OCI-M1 (cell line): ENCODE data around the gene CTAGE9.
"Not testable (repeated sequence)": the region's sequence is repeated elsewhere in the genome, so short reads cannot be mapped to it uniquely, and the experiment has no call there.

Experiments
- DNase-seq: peaks from one replicate; lab custom pipeline; 2025; lab: John Stamatoyannopoulos, UW

Gene CTAGE9

GRCh38 chr6:131710917-131711316 is at the start of gene CTAGE9:
TSS of gene CTAGE9 (minus strand) at chr6:131711017. CDS start at chr6:131711017, 0 bp downstream.
- not testable (repeated sequence) for DNase-seq

- no peak for DNase-seq
These were observed 48.1 kb upstream of the CTAGE9 start for GRCh38 chr6:131758920-131759319.

- DNase-seq: no peak
These were observed 45.2 kb upstream of the CTAGE9 start for GRCh38 chr6:131756039-131756438.

GRCh38 chr6:131755597-131755996 is 44.8 kb upstream of the CTAGE9 start:
- no peak for DNase-seq

GRCh38 chr6:131754715-131755567 is 44.1 kb upstream of the CTAGE9 start:
- peak; percentile 42 for DNase-seq

- no peak for DNase-seq
These were observed 43.3 kb upstream of the CTAGE9 start for GRCh38 chr6:131754088-131754487.

GRCh38 chr6:131751012-131751715 is 40.3 kb upstream of the CTAGE9 start:
- DNase-seq: not testable (repeated sequence)

GRCh38 chr6:131749023-131749422 is 38.2 kb upstream of the CTAGE9 start:
- DNase-seq: no peak

- no peak for DNase-seq
These were observed 37.1 kb upstream of the CTAGE9 start for GRCh38 chr6:131747821-131748353.

- DNase-seq: no peak
These were observed 34.7 kb upstream of the CTAGE9 start for GRCh38 chr6:131745476-131745875.

GRCh38 chr6:131744432-131745287 is 33.8 kb upstream of the CTAGE9 start:
- DNase-seq: no peak

- DNase-seq: no peak
These were observed 31.0 kb upstream of the CTAGE9 start for GRCh38 chr6:131741688-131742393.

GRCh38 chr6:131740161-131740560 is 29.3 kb upstream of the CTAGE9 start:
- DNase-seq: no peak

GRCh38 chr6:131739136-131739535 is 28.3 kb upstream of the CTAGE9 start:
- no peak for DNase-seq

- no peak for DNase-seq
These were observed 26.0 kb upstream of the CTAGE9 start for GRCh38 chr6:131736811-131737210.

GRCh38 chr6:131736003-131736596 is 25.3 kb upstream of the CTAGE9 start:
- DNase-seq: no peak

GRCh38 chr6:131733376-131734016 is 22.7 kb upstream of the CTAGE9 start:
- no peak for DNase-seq

- DNase-seq: no peak
These were observed 20.4 kb upstream of the CTAGE9 start for GRCh38 chr6:131731224-131731623.

- no peak for DNase-seq
These were observed 19.4 kb upstream of the CTAGE9 start for GRCh38 chr6:131730264-131730663.

GRCh38 chr6:131729550-131729949 is 18.7 kb upstream of the CTAGE9 start:
- no peak for DNase-seq
